Upper lobe of left lung (tissue), 4 donors: ENCODE measurements around the gene ATP5PB.

ENCODE experiments used
- CTCF ChIP-seq, 6 experiments: fragments of 450-650 bp in 4 of 6; fragments of 200-600 bp in 2 of 6; sonication (generic) in 2 of 6; IDR thresholded peaks; one replicate each; pipeline ENCODE4 v1.5.1; 2016 to 2019; ENCODE audit warnings: antibody characterized with exemption in 6 of 6
- EP300 ChIP-seq, 4 donors: sonication (generic); formaldehyde crosslinking; IDR thresholded peaks; one replicate each; pipeline ENCODE4 v1.5.1; 2017; ENCODE audit warnings: antibody characterized with exemption in 4 of 4, control low read depth in 2 of 4
- POLR2A ChIP-seq, 4 donors: fragments of 450-650 bp; IDR thresholded peaks; one replicate each; pipeline ENCODE4 v1.5.1; 2016 to 2017; ENCODE audit warnings: antibody characterized with exemption in 4 of 4, mild to moderate bottlenecking in 2 of 4
- POLR2AphosphoS5 ChIP-seq, 2 donors: sonication (generic); formaldehyde crosslinking; IDR thresholded peaks; one replicate each; pipeline ENCODE4 v1.5.1; 2017; ENCODE audit warnings: antibody characterized with exemption in 2 of 2

- TF ChIP-seq CTCF (IDR thresholded peaks at IDR 0.05): no peak
- TF ChIP-seq POLR2AphosphoS5 (IDR thresholded peaks at IDR 0.05): no peak
- TF ChIP-seq EP300 (IDR thresholded peaks at IDR 0.05): no peak
- TF ChIP-seq POLR2A (IDR thresholded peaks at IDR 0.05): no peak
These were observed 12.5 kb downstream of the ATP5PB start for GRCh38 chr1:111461765-111462164.
